Measurements from ENCODE around the gene SLC44A4.
A peak's percentile ranks its signal among the peaks of the same experiment; 100 is the strongest.
"Not testable (repeated sequence)": the region's sequence is repeated elsewhere in the genome, so short reads cannot be mapped to it uniquely, and the experiment has no call there.

SLC44A4 gene

GRCh38 chr6:31825553-31825952 lies 53.2 kb downstream of the SLC44A4 start:
- no peak for DNase-seq

GRCh38 chr6:31823592-31824196 lies 55.1 kb downstream of the SLC44A4 start:
- DNase-seq = not testable (repeated sequence)

- DNase-seq = peak; percentile 60
These were observed 56.6 kb downstream of the SLC44A4 start for GRCh38 chr6:31822036-31822821.

GRCh38 chr6:31821301-31822035 lies 57.3 kb downstream of the SLC44A4 start:
- DNase-seq = peak; percentile 86

GRCh38 chr6:31820399-31820798 lies 58.4 kb downstream of the SLC44A4 start:
- DNase-seq = not testable (repeated sequence)

GRCh38 chr6:31819871-31820299 lies 58.9 kb downstream of the SLC44A4 start:
- no peak for DNase-seq

GRCh38 chr6:31817929-31818511 lies 60.8 kb downstream of the SLC44A4 start:
- not testable (repeated sequence) for DNase-seq

GRCh38 chr6:31817133-31817928 lies 61.5 kb downstream of the SLC44A4 start:
- not testable (repeated sequence) for DNase-seq

- peak; percentile 96 for DNase-seq
These were observed 63.6 kb downstream of the SLC44A4 start, which contains the start of the genes HSPA1A and HSPA1L for GRCh38 chr6:31815025-31815838. Gene HSPA1A (plus strand): TSS chr6:31815543. CDS start chr6:31815757, 214 bp downstream. Gene HSPA1L (minus strand): TSS chr6:31815283. CDS start chr6:31811972, 3,311 bp downstream.

GRCh38 chr6:31814677-31815024 lies 64.1 kb downstream of the SLC44A4 start:
- peak; percentile 89 for DNase-seq

GRCh38 chr6:31813465-31813849 lies 65.3 kb downstream of the SLC44A4 start:
- DNase-seq = no peak
